ENCODE results near the gene USP40. TPM values are rescaled to one million over a fixed set of nuclear protein-coding genes. Genes with fewer than 3 reads are reported as not detected.
A peak's percentile ranks its signal among the peaks of the same experiment; 100 is the strongest.

The USP40 gene
- total and polyA plus RNA-seq, 10 donors: 11.4 to 57.3 (median 38.1) TPM

DNA sequence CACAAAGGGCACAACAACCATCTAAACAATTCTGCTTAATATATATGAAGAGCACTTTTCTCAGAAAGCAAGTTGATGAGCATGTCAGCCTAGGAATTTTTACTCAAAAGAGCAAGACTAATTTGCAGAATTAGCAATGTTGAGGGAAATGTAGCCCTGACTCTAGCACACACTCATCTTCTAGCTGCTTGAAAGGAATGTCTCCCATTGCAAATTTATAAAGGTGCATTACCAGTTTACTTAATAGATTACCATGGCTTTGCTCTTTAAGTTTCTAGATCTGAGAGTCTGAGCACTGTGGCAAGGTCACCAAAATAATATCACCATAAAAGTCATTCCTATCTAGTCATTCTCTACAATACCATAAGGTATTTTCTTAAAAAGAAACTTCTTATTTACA is 40.8 kb downstream of the USP40 start:
- TF ChIP-seq POLR2A (IDR thresholded peaks at IDR 0.05): no peak
- TF ChIP-seq, protein P1, sequence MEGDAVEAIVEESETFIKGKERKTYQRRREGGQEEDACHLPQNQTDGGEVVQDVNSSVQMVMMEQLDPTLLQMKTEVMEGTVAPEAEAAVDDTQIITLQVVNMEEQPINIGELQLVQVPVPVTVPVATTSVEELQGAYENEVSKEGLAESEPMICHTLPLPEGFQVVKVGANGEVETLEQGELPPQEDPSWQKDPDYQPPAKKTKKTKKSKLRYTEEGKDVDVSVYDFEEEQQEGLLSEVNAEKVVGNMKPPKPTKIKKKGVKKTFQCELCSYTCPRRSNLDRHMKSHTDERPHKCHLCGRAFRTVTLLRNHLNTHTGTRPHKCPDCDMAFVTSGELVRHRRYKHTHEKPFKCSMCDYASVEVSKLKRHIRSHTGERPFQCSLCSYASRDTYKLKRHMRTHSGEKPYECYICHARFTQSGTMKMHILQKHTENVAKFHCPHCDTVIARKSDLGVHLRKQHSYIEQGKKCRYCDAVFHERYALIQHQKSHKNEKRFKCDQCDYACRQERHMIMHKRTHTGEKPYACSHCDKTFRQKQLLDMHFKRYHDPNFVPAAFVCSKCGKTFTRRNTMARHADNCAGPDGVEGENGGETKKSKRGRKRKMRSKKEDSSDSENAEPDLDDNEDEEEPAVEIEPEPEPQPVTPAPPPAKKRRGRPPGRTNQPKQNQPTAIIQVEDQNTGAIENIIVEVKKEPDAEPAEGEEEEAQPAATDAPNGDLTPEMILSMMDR (IDR thresholded peaks at IDR 0.05 in 8 of 11, conservative IDR thresholded peaks at IDR 0.05 in 3 of 11): no peak
- TF ChIP-seq POLR2AphosphoS5 (IDR thresholded peaks at IDR 0.05): no peak
- intact Hi-C loops (cut with DNase I; ENCODE audit: low total_unique reads): no loop called here
- no peaks in the 10 kb centered on the region for H3K27me3 ChIP-seq (replicated peaks in 1 of 7)
- H3K9me3 ChIP-seq: no peaks in the 10 kb centered on the region
- H3K4me1 ChIP-seq: peaks cover 0 to 8% (median 2%) of the 10 kb centered on the region in 6 donors
- H3K36me3 ChIP-seq: peaks cover 0 to 76% (median 10%) of the 10 kb centered on the region in 6 donors
- no peak overlapping the region for H3K27ac ChIP-seq
- H3K4me3 ChIP-seq: no peak overlapping the region
- no peak for DNase-seq

DNA sequence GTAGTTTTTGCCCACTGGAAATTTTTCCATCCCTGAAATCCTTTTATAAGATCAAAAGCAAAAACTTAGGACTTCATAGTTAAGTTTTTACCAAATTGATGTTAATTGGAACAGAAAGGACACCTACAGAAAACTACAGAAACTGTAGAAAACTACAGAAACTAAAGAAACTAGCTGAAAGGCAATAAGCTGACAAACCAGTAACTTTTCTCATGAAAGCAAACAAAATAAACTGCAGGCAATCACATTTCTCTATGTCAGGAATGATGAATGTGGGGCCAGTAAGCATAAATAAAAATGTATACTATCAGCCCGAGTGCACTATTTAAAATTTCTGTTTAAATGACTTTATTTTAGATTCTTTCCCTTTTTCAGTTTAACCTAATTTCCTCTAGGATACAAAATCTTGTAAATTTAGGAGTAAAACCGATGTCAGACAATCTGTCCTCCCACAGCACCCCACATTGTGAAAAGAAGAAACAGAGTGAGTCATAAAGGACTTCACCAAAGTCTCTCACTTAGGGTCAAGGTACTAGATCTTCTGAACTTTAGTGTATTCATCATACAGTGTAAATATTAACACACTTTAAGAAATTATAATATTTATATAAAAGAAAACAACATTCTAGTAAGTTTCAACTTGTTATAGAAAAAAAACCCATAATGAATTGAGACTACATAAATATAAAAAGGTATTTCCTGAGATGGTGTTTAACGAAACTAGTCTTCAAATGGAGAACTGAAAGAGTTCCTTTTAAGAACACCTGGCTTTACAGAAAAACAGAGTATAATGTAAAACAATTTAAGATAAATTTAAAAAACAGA is 46.6 kb downstream of the USP40 start:
- no peaks in the 10 kb centered on the region for H3K9me3 ChIP-seq
- peaks cover 0 to 22% (median 3%) of the 10 kb centered on the region in 6 donors for H3K4me1 ChIP-seq
- TF ChIP-seq POLR2AphosphoS5 (IDR thresholded peaks at IDR 0.05): no peak
- no peak for TF ChIP-seq POLR2A (IDR thresholded peaks at IDR 0.05)
- H3K4me3 ChIP-seq: no peak overlapping the region
- no peaks in the 10 kb centered on the region for H3K27me3 ChIP-seq (replicated peaks in 1 of 7)
- 48 to 63% (median 60%) methylated on average over 3 of the region's 3 CpGs for WGBS, 5 donors
- intact Hi-C loops (cut with DNase I; ENCODE audit: low total_unique reads): no loop called here
- peak overlapping the region in 7 of 8 donors; percentile 49 to 80 (median 62) for H3K27ac ChIP-seq
- peaks cover 0 to 82% (median 10%) of the 10 kb centered on the region in 6 donors for H3K36me3 ChIP-seq
- no peak for DNase-seq

DNA sequence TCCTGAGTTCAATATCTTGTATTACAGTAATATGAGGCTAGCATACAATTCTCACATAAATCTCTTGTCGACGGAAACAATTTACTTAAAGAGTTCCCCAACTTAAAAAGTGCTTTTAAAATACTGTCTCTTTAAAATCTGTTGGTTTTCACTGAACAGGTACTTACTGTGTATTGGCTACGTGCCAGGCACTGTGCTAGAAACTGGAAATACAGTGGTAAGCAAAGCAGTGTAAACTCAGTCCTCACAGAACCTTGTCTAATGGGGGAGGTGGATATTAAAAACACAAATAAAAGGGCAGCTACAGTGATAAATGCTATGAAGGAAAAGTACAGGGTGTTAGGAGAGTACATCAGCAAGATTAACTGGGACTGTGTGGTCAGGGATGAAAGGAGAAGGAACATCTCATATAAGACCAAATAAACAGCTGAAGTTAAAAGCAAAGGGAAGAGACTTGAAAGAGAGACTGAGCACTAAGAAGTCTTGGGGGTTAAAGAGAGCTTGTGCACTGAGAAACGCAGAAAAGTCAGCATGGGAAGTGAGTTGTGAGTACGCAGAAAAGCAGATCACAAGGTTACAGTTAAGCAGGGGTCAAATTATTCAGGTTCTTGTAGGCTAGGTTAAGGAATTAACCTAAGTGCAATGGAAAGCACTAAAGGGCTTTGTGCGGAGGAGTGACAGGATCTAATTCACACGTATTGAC is 52.5 kb downstream of the USP40 start:
- no peak overlapping the region for H3K4me3 ChIP-seq
- H3K4me1 ChIP-seq: peaks cover 0 to 28% (median 0%) of the 10 kb centered on the region in 6 donors
- H3K27ac ChIP-seq: peak overlapping the region in 2 of 8 donors; percentile 36 to 55
- TF ChIP-seq POLR2AphosphoS5 (IDR thresholded peaks at IDR 0.05) (no peak), POLR2A (IDR thresholded peaks at IDR 0.05) (no peak)
- TF ChIP-seq, protein P1 (IDR thresholded peaks at IDR 0.05 in 8 of 11, conservative IDR thresholded peaks at IDR 0.05 in 3 of 11): no peak
- WGBS, 5 donors: 82 to 88% (median 88%) methylated on average over 7 of the region's 7 CpGs
- DNase-seq: no peak
- H3K36me3 ChIP-seq: peaks cover 0 to 51% (median 8%) of the 10 kb centered on the region in 6 donors
- H3K9me3 ChIP-seq: no peaks in the 10 kb centered on the region
- no peaks in the 10 kb centered on the region for H3K27me3 ChIP-seq (replicated peaks in 1 of 7)
- intact Hi-C loops (cut with DNase I; ENCODE audit: low total_unique reads): no loop called here

DNA sequence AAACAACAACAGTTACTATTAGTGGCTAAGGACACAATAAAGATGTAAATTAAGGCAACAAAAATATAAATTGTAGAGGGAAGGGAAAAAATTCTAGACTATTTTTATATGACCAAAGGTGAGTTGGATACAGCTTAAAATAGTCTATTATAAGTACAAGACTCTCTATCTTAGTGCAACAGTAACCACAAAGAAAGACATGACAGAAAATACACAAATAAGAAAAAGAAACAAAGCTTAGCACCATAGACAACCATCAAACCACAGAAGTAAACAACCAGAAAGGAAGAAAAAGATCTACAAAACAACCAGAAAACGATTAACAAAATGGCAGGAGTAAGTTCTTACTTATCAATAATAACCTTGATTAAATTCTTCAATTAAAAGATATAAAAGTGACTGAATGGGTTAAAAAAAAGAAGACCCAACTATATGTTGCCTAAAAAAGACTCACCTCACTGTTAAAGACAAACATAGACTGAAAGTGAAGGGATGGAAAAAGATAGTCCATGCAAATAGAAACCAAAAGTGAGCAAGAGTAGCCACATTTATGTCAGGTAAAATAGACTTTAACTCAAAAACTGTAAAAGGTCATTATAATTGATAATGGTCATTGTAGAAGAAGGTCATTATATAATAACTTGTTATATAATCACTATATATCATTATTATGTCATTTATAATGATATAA is 62.5 kb downstream of the USP40 start:
- no peak for DNase-seq
- H3K4me3 ChIP-seq: no peak overlapping the region
- H3K36me3 ChIP-seq: peaks cover 0 to 72% (median 16%) of the 10 kb centered on the region in 6 donors
- TF ChIP-seq POLR2AphosphoS5 (IDR thresholded peaks at IDR 0.05) (no peak), POLR2A (IDR thresholded peaks at IDR 0.05) (no peak)
- TF ChIP-seq, protein P1 (IDR thresholded peaks at IDR 0.05 in 8 of 11, conservative IDR thresholded peaks at IDR 0.05 in 3 of 11): no peak
- no peak overlapping the region for H3K27ac ChIP-seq
- no peaks in the 10 kb centered on the region for H3K27me3 ChIP-seq (replicated peaks in 1 of 7)
- H3K9me3 ChIP-seq: peaks cover 0 to 36% (median 31%) of the 10 kb centered on the region in 8 donors
- no peaks in the 10 kb centered on the region for H3K4me1 ChIP-seq
- intact Hi-C loops (cut with DNase I; ENCODE audit: low total_unique reads): no loop called here
- WGBS, 5 donors: 77 to 95% (median 87%) methylated on average over 1 of the region's 1 CpG

Measured in spleen (tissue), 11 donors.